Activated naive CD4-positive, alpha-beta T cell treated with anti-CD3 and anti-CD28 coated beads for 36 hours (primary cell): ENCODE data around the gene ECE1. TPM values are rescaled to one million over a fixed set of nuclear protein-coding genes. Genes with fewer than 3 reads are reported as not detected.
A peak's percentile ranks its signal among the peaks of the same experiment; 100 is the strongest.
"Not testable (repeated sequence)": the region's sequence is repeated elsewhere in the genome, so short reads cannot be mapped to it uniquely, and the experiment has no call there.

Experiments used
- CTCF ChIA-PET: fragments of 350-600 bp; sonication (Branson Sonifier 250); formaldehyde crosslinking; loops from one replicate; lab custom pipeline; 2021; ENCODE audit warnings: antibody characterized with exemption; lab: Charles Lee
- DNase-seq: peaks from one replicate; pipeline ENCODE4 v3.0.0-alpha.2; 2020
- H3K27ac Mint-ChIP-seq: one replicate; pipeline ENCODE4 v1.8.0; 2021; ENCODE audit warnings: mild to moderate bottlenecking, mixed read lengths
- H3K27me3 Mint-ChIP-seq: one replicate; pipeline ENCODE4 v1.8.0; 2021; ENCODE audit warnings: low read depth, mixed read lengths
- H3K36me3 Mint-ChIP-seq: one replicate; pipeline ENCODE4 v1.8.0; 2021; ENCODE audit warnings: low read depth, mixed read lengths
- H3K4me1 Mint-ChIP-seq: one replicate; pipeline ENCODE4 v1.8.0; 2021; ENCODE audit warnings: low read depth, mixed read lengths
- H3K4me3 Mint-ChIP-seq: one replicate; pipeline ENCODE4 v1.8.0; 2021; ENCODE audit warnings: mild to moderate bottlenecking, moderate library complexity, mixed read lengths
- H3K9me3 Mint-ChIP-seq: one replicate; pipeline ENCODE4 v1.8.0; 2021; ENCODE audit warnings: mixed read lengths
- intact Hi-C: fragments of 100-400 bp; cut with micrococcal nuclease; formaldehyde crosslinking; loops from one replicate; pipeline ENCODE4 v1.15.1; 2023
- total RNA-seq, 2 experiments: library from RNA; stranded (reverse); gene quantifications; one replicate each; pipeline ENCODE4 v1.2.3, GENCODE V29; 2021

Gene ECE1
- total RNA-seq, 2 experiments from 2014 or later = 160 to 166 TPM

DNA sequence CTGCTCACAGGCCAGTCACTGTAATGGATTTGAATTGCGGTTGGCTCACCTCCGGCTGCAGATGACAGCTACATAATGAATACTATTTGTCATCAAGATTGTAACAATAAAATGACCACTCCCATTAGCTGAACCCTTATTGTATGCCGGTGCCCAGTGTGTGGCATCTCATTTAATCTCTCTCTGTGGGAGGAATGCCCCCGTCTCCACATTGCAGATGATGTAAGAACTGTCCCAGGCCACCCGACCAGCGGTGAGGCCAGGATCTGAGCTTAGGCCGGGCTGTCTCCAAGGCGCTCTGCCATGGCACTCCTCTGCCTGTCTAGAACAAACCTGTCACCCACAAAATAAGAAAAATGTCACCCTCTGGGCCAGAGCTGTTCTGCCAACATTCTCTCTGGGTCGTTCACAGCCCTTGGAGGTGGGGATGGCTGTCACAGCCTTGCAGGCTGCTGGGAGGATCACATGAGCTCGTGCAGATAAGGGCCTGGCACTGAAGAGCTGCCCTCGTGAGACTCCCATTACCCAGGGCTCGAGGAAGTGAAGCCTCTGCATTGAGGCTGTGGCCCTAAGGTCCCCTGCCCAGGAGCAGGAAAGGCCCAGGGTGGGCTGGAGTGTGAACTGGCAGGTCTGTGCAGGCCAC, 52.7 kb downstream of the ECE1 start:
- DNase-seq = no peak
- intact Hi-C loops = no loop called here
- no peaks in the 10 kb centered on the region for H3K27me3 Mint-ChIP-seq
- H3K27ac Mint-ChIP-seq = no peak overlapping the region
- H3K4me3 Mint-ChIP-seq = no peak overlapping the region
- no peaks in the 10 kb centered on the region for H3K4me1 Mint-ChIP-seq
- CTCF ChIA-PET = interaction anchor here (1.1 to 1.5 kb wide), 3 partner anchors 10 to 100 kb away, joined by 3 to 4 read pairs (median 3); no protein-coding TSS in a partner anchor
- peaks cover 35% of the 10 kb centered on the region for H3K36me3 Mint-ChIP-seq
- no peaks in the 10 kb centered on the region for H3K9me3 Mint-ChIP-seq

DNA sequence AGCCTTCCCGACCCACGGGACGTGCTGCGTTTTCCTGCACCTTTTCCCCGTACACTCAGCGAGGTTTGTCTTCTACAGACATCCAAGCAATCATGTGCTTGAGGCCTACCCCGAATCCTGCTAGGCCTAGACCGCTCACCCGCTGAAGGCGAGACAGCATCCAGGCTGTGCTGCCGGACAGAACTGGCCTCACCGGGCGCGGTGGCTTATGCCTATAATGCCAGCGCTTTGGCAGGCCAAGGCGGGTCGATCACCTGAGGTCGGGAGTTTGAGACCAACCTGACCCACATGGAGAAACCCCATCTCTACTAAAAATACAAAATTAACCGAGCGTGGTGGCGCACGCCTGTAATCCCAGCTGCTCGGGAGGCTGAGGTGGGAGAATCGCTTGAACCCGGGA, 54.1 kb downstream of the ECE1 start:
- Mint-ChIP-seq H3K4me3 (no peak overlapping the region), H3K4me1 (no peaks in the 10 kb centered on the region), H3K27ac (no peak overlapping the region), H3K36me3 (peaks cover 33% of the 10 kb centered on the region), H3K27me3 (no peaks in the 10 kb centered on the region), H3K9me3 (no peaks in the 10 kb centered on the region)
- intact Hi-C loops = no loop called here
- DNase-seq = no peak
- CTCF ChIA-PET = interaction anchor here (1.5 to 5.4 kb wide), 3 partner anchors 9 to 134 kb away, joined by 4 to 106 read pairs (median 4); no protein-coding TSS in a partner anchor

DNA sequence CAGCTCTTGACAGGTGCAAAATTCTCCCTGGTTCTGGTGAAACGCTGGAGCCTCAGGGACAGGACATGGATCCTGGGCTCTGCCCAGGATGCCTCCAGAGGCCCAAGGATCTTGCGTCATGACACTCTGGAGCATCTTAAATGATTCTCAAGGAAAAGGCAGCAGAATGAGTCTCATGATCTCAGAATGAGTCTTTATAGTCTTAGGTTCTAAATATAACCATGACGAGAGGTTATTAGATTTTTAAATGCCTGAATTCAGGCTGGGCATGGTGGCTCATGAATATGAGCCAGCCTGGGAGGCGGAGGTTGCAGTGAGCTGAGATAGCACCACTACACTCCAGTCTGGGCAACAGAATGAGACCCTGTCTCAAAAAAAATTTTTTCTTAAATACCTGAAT, 55.5 kb downstream of the ECE1 start:
- no peak for DNase-seq
- Mint-ChIP-seq H3K36me3 (peaks cover 34% of the 10 kb centered on the region), H3K27ac (no peak overlapping the region), H3K4me3 (no peak overlapping the region), H3K27me3 (no peaks in the 10 kb centered on the region), H3K4me1 (no peaks in the 10 kb centered on the region), H3K9me3 (no peaks in the 10 kb centered on the region)
- intact Hi-C loops = no loop called here
- CTCF ChIA-PET = interaction anchor here (0.8 to 5.4 kb wide), 8 partner anchors 10 to 256 kb away, joined by 3 to 106 read pairs (median 4); no protein-coding TSS in a partner anchor

DNA sequence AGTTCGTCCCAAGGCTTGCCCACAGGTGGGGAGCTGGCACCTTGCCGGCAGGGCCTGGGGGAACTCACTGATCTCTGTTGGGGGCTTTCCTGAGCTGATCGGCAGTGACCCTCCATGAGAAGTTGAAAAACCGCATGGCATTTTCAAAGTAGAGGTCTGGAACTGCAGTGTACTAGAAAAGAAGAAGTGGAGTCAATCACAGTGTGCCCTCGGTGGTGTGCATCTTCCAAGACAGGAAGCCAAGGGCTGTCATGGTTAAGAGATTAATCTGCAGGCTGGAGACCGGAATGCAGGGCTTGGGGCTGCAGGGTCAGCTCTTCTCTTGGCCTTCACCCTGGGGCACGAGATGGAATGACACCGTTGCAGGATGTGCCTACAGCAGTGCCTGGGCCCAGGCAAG, 56.8 kb downstream of the ECE1 start:
- intact Hi-C loops = no loop called here
- DNase-seq = no peak
- no peaks in the 10 kb centered on the region for H3K4me1 Mint-ChIP-seq
- no peaks in the 10 kb centered on the region for H3K9me3 Mint-ChIP-seq
- CTCF ChIA-PET = interaction anchor here (0.6 to 5.4 kb wide), 14 partner anchors 10 to 462 kb away, joined by 3 to 106 read pairs (median 13); no protein-coding TSS in a partner anchor
- H3K27me3 Mint-ChIP-seq = no peaks in the 10 kb centered on the region
- peaks cover 36% of the 10 kb centered on the region for H3K36me3 Mint-ChIP-seq
- H3K4me3 Mint-ChIP-seq = no peak overlapping the region
- H3K27ac Mint-ChIP-seq = no peak overlapping the region

DNA sequence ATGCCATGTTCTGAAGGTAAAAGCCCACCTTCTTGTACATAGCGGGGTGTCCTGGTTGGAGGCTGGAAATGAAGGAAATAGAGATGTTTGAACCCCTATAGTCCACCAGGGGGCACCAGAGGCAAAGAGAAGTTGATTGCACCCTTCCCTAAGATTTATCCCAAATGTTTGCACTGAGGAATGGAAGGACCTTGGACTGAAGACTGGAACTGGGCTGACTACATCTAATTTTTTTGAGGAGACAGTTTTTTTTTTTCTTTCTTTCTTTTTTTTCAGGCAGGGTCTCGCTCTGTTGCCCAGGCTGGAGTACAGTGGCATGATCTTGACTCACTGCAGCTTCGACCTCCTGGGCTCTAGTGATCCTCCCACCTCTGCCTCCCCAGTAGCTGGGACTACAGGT, 58.2 kb downstream of the ECE1 start:
- H3K27ac Mint-ChIP-seq = no peak overlapping the region
- no peaks in the 10 kb centered on the region for H3K27me3 Mint-ChIP-seq
- intact Hi-C loops = loop anchor here (1.0 kb wide), 1 partner anchor 136 kb away; no protein-coding TSS in a partner anchor
- no peaks in the 10 kb centered on the region for H3K9me3 Mint-ChIP-seq
- no peak overlapping the region for H3K4me3 Mint-ChIP-seq
- H3K36me3 Mint-ChIP-seq = peaks cover 40% of the 10 kb centered on the region
- CTCF ChIA-PET = interaction anchor here (0.6 to 5.4 kb wide), 22 partner anchors 9 to 341 kb away, joined by 3 to 106 read pairs (median 6); no protein-coding TSS in a partner anchor
- H3K4me1 Mint-ChIP-seq = no peaks in the 10 kb centered on the region
- peak; percentile 42 for DNase-seq

DNA sequence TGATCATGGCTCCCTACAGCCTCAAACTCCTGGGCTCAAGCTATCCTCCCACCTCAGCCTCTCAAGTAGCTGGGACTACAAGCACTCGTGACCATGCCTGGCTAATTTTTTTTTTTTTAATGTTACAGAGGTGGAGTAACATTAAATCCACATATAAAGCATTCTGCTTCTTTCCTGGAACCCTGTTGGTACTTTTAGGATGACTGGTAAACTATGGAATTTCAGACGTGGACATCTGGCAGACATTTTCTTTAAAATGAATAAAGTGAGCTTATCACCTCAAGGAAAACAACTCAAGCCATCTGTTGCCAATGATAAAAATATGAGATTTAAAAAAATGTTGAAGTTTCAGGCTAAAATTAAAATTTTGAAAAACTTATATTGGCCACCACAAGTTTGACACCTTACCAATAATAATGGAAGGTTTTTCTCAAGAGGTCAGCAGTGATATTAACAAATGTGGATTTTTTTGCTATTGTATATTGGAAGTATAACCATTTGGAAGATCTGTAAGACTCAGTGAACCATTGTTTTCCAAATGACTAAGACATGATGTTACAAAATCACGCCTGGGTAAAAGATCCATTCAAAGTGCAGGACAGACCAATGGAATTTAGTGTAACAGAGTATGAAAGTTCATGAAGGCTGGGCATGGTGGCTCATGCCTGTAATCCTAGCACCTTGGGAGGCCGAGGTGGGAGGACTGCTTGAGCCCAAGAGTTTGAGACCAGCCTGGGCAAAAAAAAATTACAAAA, 60.8 kb downstream of the ECE1 start:
- Mint-ChIP-seq H3K9me3 (no peaks in the 10 kb centered on the region), H3K4me3 (no peak overlapping the region), H3K4me1 (no peaks in the 10 kb centered on the region), H3K36me3 (peaks cover 43% of the 10 kb centered on the region), H3K27ac (no peak overlapping the region), H3K27me3 (no peaks in the 10 kb centered on the region)
- CTCF ChIA-PET = interaction anchor here (0.7 to 1.4 kb wide), 3 partner anchors 11 to 303 kb away, joined by 3 to 5 read pairs (median 3); no protein-coding TSS in a partner anchor
- intact Hi-C loops = no loop called here
- DNase-seq = no peak

DNA sequence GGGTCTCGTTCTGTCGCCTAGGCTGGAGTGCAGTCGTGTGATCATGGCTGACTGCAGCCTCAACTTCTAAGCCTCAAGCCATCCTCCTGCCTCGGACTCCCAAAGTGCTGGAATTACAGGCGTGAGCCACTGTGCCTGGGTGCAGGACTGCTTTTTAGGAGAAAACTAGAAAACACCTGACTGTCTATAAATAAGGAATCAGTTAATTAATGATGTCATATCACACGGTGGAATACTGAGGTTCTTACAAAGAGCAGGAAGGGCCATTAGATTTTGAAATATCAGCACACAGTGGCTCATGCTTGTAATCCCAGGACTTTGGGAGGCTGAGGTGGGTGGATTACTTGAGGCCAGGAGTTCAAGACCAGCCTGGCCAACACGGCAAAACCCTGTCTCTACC, 62.0 kb downstream of the ECE1 start:
- H3K27ac Mint-ChIP-seq, H3K4me3 Mint-ChIP-seq, H3K27me3 Mint-ChIP-seq, DNase-seq, H3K9me3 Mint-ChIP-seq, intact Hi-C loops, H3K4me1 Mint-ChIP-seq: not testable (repeated sequence)
- CTCF ChIA-PET = interaction anchor here (1.4 kb wide), 1 partner anchor 140 kb away, joined by 3 read pairs; no protein-coding TSS in a partner anchor
- peaks cover 43% of the 10 kb centered on the region for H3K36me3 Mint-ChIP-seq

DNA sequence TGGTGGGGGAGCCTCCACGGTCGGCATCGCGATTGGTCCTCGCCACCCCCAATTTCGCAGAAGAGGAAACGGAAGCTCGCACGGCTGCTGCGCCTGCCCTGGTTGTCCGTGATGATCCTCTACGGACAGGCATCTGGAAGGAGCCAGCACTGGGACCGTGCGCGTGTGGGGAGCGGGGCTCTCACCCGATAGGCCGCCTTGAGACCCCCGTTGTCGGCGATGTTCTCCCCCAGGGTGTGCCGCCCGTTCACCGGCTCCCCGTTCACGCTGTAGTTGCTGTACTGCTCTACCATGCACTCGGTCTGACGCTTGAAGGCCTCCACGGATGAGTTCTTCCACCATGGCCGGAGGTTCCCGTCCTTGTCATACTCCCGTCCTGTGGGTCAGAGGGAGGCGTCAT, 65.2 kb downstream of the ECE1 start:
- Mint-ChIP-seq H3K4me1 (no peaks in the 10 kb centered on the region), H3K4me3 (no peak overlapping the region), H3K36me3 (peaks cover 46% of the 10 kb centered on the region), H3K9me3 (no peaks in the 10 kb centered on the region), H3K27ac (no peak overlapping the region), H3K27me3 (no peaks in the 10 kb centered on the region)
- no peak for DNase-seq
- intact Hi-C loops = no loop called here
- CTCF ChIA-PET = interaction anchor here (0.8 to 1.4 kb wide), 2 partner anchors 9 to 144 kb away, joined by 3 to 5 read pairs; no protein-coding TSS in a partner anchor

DNA sequence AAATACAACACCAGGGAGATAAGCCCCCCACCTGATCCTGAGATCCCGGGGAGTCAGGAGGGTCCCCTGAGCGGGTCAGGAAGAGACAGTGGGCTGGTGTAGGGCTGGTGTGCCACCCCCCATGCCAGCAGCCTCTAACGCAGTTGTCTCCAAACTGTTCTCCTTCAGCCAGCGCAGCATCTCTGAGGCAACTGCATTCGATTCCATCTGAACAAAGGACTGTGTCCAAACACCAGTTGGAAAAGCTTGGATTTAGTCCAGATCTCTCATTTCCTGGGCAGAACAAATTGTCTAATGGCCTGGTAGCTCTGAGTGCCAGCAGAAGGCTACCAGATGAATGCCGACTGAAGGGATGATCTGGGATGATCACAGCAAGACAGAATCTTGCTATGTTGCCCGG, 69.4 kb downstream of the ECE1 start:
- no peaks in the 10 kb centered on the region for H3K9me3 Mint-ChIP-seq
- intact Hi-C loops = no loop called here
- peaks cover 35% of the 10 kb centered on the region for H3K36me3 Mint-ChIP-seq
- no peak overlapping the region for H3K4me3 Mint-ChIP-seq
- H3K4me1 Mint-ChIP-seq = peaks cover 6% of the 10 kb centered on the region
- no peak overlapping the region for H3K27ac Mint-ChIP-seq
- no peak for DNase-seq
- no peaks in the 10 kb centered on the region for H3K27me3 Mint-ChIP-seq
- CTCF ChIA-PET = interaction anchor here (0.6 kb wide), 2 partner anchors 148 to 781 kb away, joined by 3 to 4 read pairs; no protein-coding TSS in a partner anchor

DNA sequence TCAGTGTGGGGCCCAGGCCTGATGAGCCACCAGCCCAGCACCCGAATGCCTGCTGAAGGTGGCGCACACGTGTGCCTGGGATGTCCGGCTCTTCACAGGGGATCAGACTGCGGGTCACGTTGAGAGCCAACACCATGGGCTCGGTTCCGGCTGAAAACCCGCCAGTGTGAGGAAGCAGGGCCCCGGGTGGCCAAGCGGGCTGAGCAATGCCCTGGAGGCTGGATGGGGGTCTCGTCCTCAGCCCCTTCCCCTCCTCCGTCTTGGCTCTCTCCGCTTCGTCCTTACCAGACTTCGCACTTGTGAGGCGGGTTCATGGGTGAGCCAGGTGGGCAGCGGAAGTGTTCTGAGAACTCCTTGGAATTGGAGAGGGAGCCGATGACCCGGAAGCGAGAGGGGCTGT, 70.6 kb downstream of the ECE1 start:
- Mint-ChIP-seq H3K27ac (no peak overlapping the region), H3K27me3 (no peaks in the 10 kb centered on the region), H3K9me3 (no peaks in the 10 kb centered on the region), H3K4me1 (peaks cover 7% of the 10 kb centered on the region), H3K4me3 (no peak overlapping the region), H3K36me3 (peaks cover 29% of the 10 kb centered on the region)
- intact Hi-C loops = loop anchor here (5.0 kb wide), 2 partner anchors 53 to 273 kb away; no protein-coding TSS in a partner anchor
- DNase-seq = no peak
- CTCF ChIA-PET = interaction anchor here (4.0 kb wide), 1 partner anchor 149 kb away, joined by 45 read pairs; no protein-coding TSS in a partner anchor

DNA sequence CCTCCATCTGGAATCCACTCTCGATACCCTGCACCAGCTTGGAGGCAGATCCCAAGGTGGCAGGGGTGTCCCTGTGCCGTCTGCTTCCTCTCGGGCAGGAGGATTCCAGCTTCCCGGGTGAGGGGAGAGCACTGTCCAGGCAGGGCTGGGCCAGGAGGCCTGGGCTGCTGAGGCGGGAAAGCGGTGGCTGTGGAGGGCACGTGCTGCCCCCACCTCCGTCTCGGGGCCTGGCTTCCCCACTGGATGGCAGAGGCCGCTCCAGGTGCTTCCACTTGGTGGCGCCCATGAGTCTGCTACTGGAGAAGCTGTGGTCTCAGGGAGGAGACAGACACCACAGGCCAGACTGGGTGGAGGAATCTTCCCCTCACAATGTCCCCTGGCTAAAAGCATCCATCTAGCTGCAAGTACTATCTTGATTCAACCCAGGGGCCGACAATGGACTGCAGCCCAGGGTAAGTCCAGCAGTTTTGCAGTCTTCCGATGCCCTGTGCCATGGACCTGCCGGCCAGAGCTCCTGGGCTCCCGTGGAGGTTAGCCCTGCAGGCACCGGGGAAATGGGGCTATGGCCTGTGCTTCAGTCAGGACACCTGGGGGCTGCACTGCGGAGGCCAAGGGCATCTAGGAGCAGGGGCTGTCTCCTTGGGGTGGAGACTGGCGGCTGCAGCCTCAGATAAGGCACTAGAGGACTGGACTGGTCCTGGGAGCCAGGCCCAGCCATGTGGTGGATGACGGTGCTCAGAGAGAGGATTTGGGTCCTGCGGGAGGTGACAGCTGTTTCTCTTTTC, 72.3 kb downstream of the ECE1 start:
- CTCF ChIA-PET = interaction anchor here (0.5 to 4.0 kb wide), 23 partner anchors 11 to 1181 kb away, joined by 3 to 45 read pairs (median 4); no protein-coding TSS in a partner anchor
- Mint-ChIP-seq H3K4me1 (peaks cover 7% of the 10 kb centered on the region), H3K4me3 (no peak overlapping the region), H3K36me3 (peaks cover 20% of the 10 kb centered on the region), H3K27me3 (no peaks in the 10 kb centered on the region), H3K9me3 (no peaks in the 10 kb centered on the region), H3K27ac (no peak overlapping the region)
- intact Hi-C loops = loop anchor here (1.0 to 5.0 kb wide), 3 partner anchors 54 to 274 kb away; no protein-coding TSS in a partner anchor
- peak; percentile 82 for DNase-seq
